GM23338 (cell line): Measurements from ENCODE around the gene IFIT5. TPM values are rescaled to one million over a fixed set of nuclear protein-coding genes. Genes with fewer than 3 reads are reported as not detected.

Experiments used
- ATAC-seq: fragments of 200-7000 bp; cut with Tn5 transposase; 3 replicates; pipeline ENCODE4 v1.9.1; 2020
- DNase-seq: peaks from one replicate; pipeline ENCODE4 v3.0.0-alpha.2; 2015; ENCODE audit warnings: low spot score
- H2AFZ ChIP-seq: fragments of 200-600 bp; sonication (generic); 2 replicates; pipeline ENCODE4 v1.8.0; 2016; ENCODE audit warnings: antibody characterized with exemption, mild to moderate bottlenecking, moderate library complexity
- H3F3A ChIP-seq: fragments of 200-600 bp; sonication (generic); replicated peaks from 2 replicates; pipeline ENCODE4 v1.8.0; 2017; ENCODE audit warnings: antibody characterized with exemption, mixed run types, low read depth
- H3K27ac ChIP-seq: fragments of 200-600 bp; sonication (generic); 2 replicates; pipeline ENCODE4 v1.6.1; 2016; ENCODE audit warnings: low read depth
- H3K27me3 ChIP-seq: fragments of 200-600 bp; sonication (generic); 2 replicates; pipeline ENCODE4 v1.8.0; 2016; ENCODE audit warnings: mild to moderate bottlenecking, mixed run types, moderate library complexity; ENCODE audit not compliant: insufficient read depth
- H3K36me3 ChIP-seq: fragments of 200-600 bp; sonication (generic); 2 replicates; pipeline ENCODE4 v1.8.0; 2016; ENCODE audit warnings: mild to moderate bottlenecking; ENCODE audit not compliant: insufficient read depth
- H3K4me1 ChIP-seq: fragments of 200-600 bp; sonication (generic); 2 replicates; pipeline ENCODE4 v1.8.0; 2016; ENCODE audit warnings: mild to moderate bottlenecking, moderate library complexity; ENCODE audit not compliant: insufficient read depth
- H3K4me2 ChIP-seq: fragments of 200-600 bp; sonication (generic); 2 replicates; pipeline ENCODE4 v1.7.1; 2017; ENCODE audit warnings: mixed run types
- H3K4me3 ChIP-seq: fragments of 200-600 bp; sonication (generic); 2 replicates; pipeline ENCODE4 v1.6.1; 2016; ENCODE audit warnings: mixed run types
- H3K79me2 ChIP-seq: fragments of 200-600 bp; sonication (generic); replicated peaks from 2 replicates; pipeline ENCODE4 v1.8.0; 2017; ENCODE audit warnings: mild to moderate bottlenecking; ENCODE audit not compliant: insufficient read depth
- H3K9me2 ChIP-seq: fragments of 200-600 bp; sonication (generic); 2 replicates; pipeline ENCODE4 v1.8.0; 2017; ENCODE audit not compliant: insufficient read depth
- H4K20me1 ChIP-seq: fragments of 200-600 bp; sonication (generic); replicated peaks from 2 replicates; pipeline ENCODE4 v1.8.0; 2017; ENCODE audit warnings: mild to moderate bottlenecking; ENCODE audit not compliant: insufficient read depth
- H3K27ac Mint-ChIP-seq: 2 replicates; pipeline ENCODE4 v1.8.0; 2020; ENCODE audit warnings: inconsistent platforms, mild to moderate bottlenecking, moderate library complexity, mixed read lengths
- H3K27me3 Mint-ChIP-seq: 3 replicates; pipeline ENCODE4 v1.8.0; 2022; ENCODE audit warnings: low read depth, mild to moderate bottlenecking, moderate library complexity, mixed read lengths, inconsistent platforms; ENCODE audit not compliant: insufficient read depth, poor library complexity
- H3K36me3 Mint-ChIP-seq: 3 replicates; pipeline ENCODE4 v1.8.0; 2021; ENCODE audit warnings: low read depth, mild to moderate bottlenecking, inconsistent platforms, moderate library complexity, mixed read lengths
- H3K4me1 Mint-ChIP-seq: 3 replicates; pipeline ENCODE4 v1.8.0; 2020; ENCODE audit warnings: mild to moderate bottlenecking, inconsistent platforms, mixed read lengths
- H3K4me3 Mint-ChIP-seq: 3 replicates; pipeline ENCODE4 v1.8.0; 2021; ENCODE audit warnings: moderate library complexity, mild to moderate bottlenecking, inconsistent platforms, mixed read lengths
- H3K9me3 Mint-ChIP-seq: 3 replicates; pipeline ENCODE4 v1.8.0; 2020; ENCODE audit warnings: moderate library complexity, mild to moderate bottlenecking, inconsistent platforms, mixed read lengths
- CTCF ChIP-seq, 2 experiments: fragments of 200-600 bp in 1 of 2; sonication (generic) in 1 of 2; conservative IDR thresholded peaks; 2 replicates each; pipeline versions ENCODE4 v1.5.1 to v1.6.1; 2016 to 2017; ENCODE audit warnings: antibody characterized with exemption in 2 of 2, low read depth in 2 of 2, mild to moderate bottlenecking in 2 of 2, moderate library complexity in 1 of 2
- EZH2phosphoT487 ChIP-seq: fragments of 200-600 bp; sonication (generic); IDR thresholded peaks from one replicate; pipeline ENCODE4 v1.8.1; 2018; ENCODE audit warnings: antibody characterized with exemption; ENCODE audit not compliant: unreplicated experiment
- JUNB ChIP-seq: IDR thresholded peaks from one replicate; pipeline ENCODE4 v1.6.1; 2016; ENCODE audit warnings: antibody characterized with exemption; ENCODE audit not compliant: unreplicated experiment
- REST ChIP-seq: IDR thresholded peaks from one replicate; pipeline ENCODE4 v1.6.1; 2018; ENCODE audit warnings: antibody characterized with exemption; ENCODE audit not compliant: unreplicated experiment
- ZNF331 ChIP-seq: fragments of 250-450 bp; sonication (Bioruptor Pico); IDR thresholded peaks from 2 replicates; pipeline ENCODE4 v1.5.0; 2020; ENCODE audit warnings: low read depth, mild to moderate bottlenecking, moderate library complexity
- ZNF462 ChIP-seq: fragments of 250-450 bp; sonication (Bioruptor Pico); IDR thresholded peaks from 2 replicates; pipeline ENCODE4 v1.5.0; 2020; ENCODE audit warnings: mild to moderate bottlenecking, moderate library complexity
- polyA plus RNA-seq: library from polyadenylated mRNA; unstranded; fragments of >200 nt; fragmentation: Nextera tagmentation; extraction: Ambion mirVana; gene quantifications from 2 replicates; pipeline ENCODE4 v1.2.1, GENCODE V29; 2016
- total RNA-seq: library from RNA; depleted of rRNA; stranded (reverse); fragments of >200 nt; shearing (Covaris generic); gene quantifications from 2 replicates; pipeline ENCODE4 v1.2.3, GENCODE V29; 2014

The IFIT5 gene
- total and polyA plus RNA-seq, 2 experiments from 2014 or later = 2.7 to 3.2 TPM

GRCh38 chr10:89373916-89374711 is 40.3 kb upstream of the IFIT5 start:
- no peaks in the 10 kb centered on the region for H3K36me3 Mint-ChIP-seq
- TF ChIP-seq EZH2phosphoT487 = no peak
- TF ChIP-seq ZNF331 (CRISPR knock-in tag) = no peak
- TF ChIP-seq JUNB = no peak
- no peak for TF ChIP-seq ZNF462 (CRISPR knock-in tag)
- no peak for TF ChIP-seq CTCF (conservative IDR thresholded peaks at IDR 0.05; ENCODE audit: low read depth in 2 of 2)
- TF ChIP-seq REST = no peak
- H3K27me3 Mint-ChIP-seq = no peaks in the 10 kb centered on the region
- no peak overlapping the region for H3K27ac ChIP-seq
- no peaks in the 10 kb centered on the region for H4K20me1 ChIP-seq
- H2AFZ ChIP-seq = no peak overlapping the region
- no peaks in the 10 kb centered on the region; the same call in 1 of the 2 replicates for H3K9me2 ChIP-seq
- H3K4me1 Mint-ChIP-seq = peaks cover 15% of the 10 kb centered on the region
- H3K9me3 Mint-ChIP-seq = no peaks in the 10 kb centered on the region; the same call in 2 of the 3 replicates
- H3K4me3 ChIP-seq = no peak overlapping the region
- H3K36me3 ChIP-seq = no peaks in the 10 kb centered on the region
- peaks cover 5% of the 10 kb centered on the region; the same call in 1 of the 2 replicates for H3K4me1 ChIP-seq
- H3K27ac Mint-ChIP-seq = no peak overlapping the region
- H3K4me3 Mint-ChIP-seq = no peak overlapping the region
- ATAC-seq (no peak), DNase-seq (no peak)
- H3K79me2 ChIP-seq = no peaks in the 10 kb centered on the region
- H3F3A ChIP-seq = no peaks in the 10 kb centered on the region
- H3K27me3 ChIP-seq = no peaks in the 10 kb centered on the region
- no peak overlapping the region for H3K4me2 ChIP-seq
